Left ventricle myocardium superior (tissue), 1 donor: ENCODE results near the gene TNFSF13B. TPM values are rescaled to one million over a fixed set of nuclear protein-coding genes. Genes with fewer than 3 reads are reported as not detected.

Experiments used
- ATAC-seq: fragments of 200-7000 bp; cut with Tn5 transposase; one replicate; pipeline ENCODE4 v1.9.1; 2020; ENCODE audit warnings: mild to moderate bottlenecking, moderate library complexity
- DNase-seq: peaks from one replicate; pipeline ENCODE4 v3.0.0-alpha.2; 2020
- intact Hi-C: fragments of 100-400 bp; cut with micrococcal nuclease; formaldehyde crosslinking; loops from one replicate; pipeline ENCODE4 v1.11.0; 2022
- total RNA-seq: library from RNA; stranded (reverse); fragmentation: NEBNext Ultra II Directional; extraction: Animal tissue kit (Norgen Biotek cat#: 25700); gene quantifications from one replicate; pipeline ENCODE4 v1.2.1, GENCODE V29; 2021
- donor health status: DM: no; HTN: yes; CAD: no; lungs with severe emphysema.

The TNFSF13B gene
- total RNA-seq, 1 donor from 2014 or later = 1.8 TPM

GRCh38 chr13:108328848-108329247 is 59.3 kb downstream of the TNFSF13B start:
- no peak for DNase-seq
- intact Hi-C loops = no loop called here
- no peak for ATAC-seq

- ATAC-seq = no peak
- DNase-seq = no peak
- intact Hi-C loops = no loop called here
These were observed 63.3 kb downstream of the TNFSF13B start for GRCh38 chr13:108332791-108333190.

GRCh38 chr13:108342369-108343289 is 73.1 kb downstream of the TNFSF13B start:
- intact Hi-C loops = loop anchor here (10.0 kb wide), 1 partner anchor 552 kb away; no protein-coding TSS in a partner anchor
- ATAC-seq = peak; percentile 46

GRCh38 chr13:108345016-108345415 is 75.5 kb downstream of the TNFSF13B start:
- ATAC-seq = no peak
- intact Hi-C loops = loop anchor here (10.0 kb wide), 1 partner anchor 550 kb away; no protein-coding TSS in a partner anchor
- DNase-seq = no peak

More at GRCh38 chr13:108342369-108343289, 73.1 kb downstream of the TNFSF13B start:
- DNase-seq = no peak

- ATAC-seq (no peak), DNase-seq (no peak)
- intact Hi-C loops = loop anchor here (10.0 kb wide), 1 partner anchor 548 kb away; no protein-coding TSS in a partner anchor
These were observed 76.9 kb downstream of the TNFSF13B start for GRCh38 chr13:108346376-108346775.

GRCh38 chr13:108349269-108349668 is 79.8 kb downstream of the TNFSF13B start:
- intact Hi-C loops = loop anchor here (10.0 kb wide), 1 partner anchor 546 kb away; no protein-coding TSS in a partner anchor
- ATAC-seq (no peak), DNase-seq (no peak)

GRCh38 chr13:108350579-108350978 is 81.1 kb downstream of the TNFSF13B start:
- ATAC-seq (no peak), DNase-seq (no peak)
- intact Hi-C loops = no loop called here

- intact Hi-C loops = no loop called here
- DNase-seq (no peak), ATAC-seq (peak; percentile 90)
These were observed 83.1 kb downstream of the TNFSF13B start for GRCh38 chr13:108352599-108352998.

- intact Hi-C loops = no loop called here
- ATAC-seq = no peak
- DNase-seq = no peak
These were observed 87.7 kb downstream of the TNFSF13B start for GRCh38 chr13:108357228-108357627.

Other genes with a start within 250 kb of the TNFSF13B start
- 7.7 TPM for gene LIG4, start 54.2 kb upstream of the TNFSF13B start, total RNA-seq
- 5.4 TPM for gene ABHD13, start 51.3 kb upstream of the TNFSF13B start, total RNA-seq